PFSK-1 (cell line): ENCODE results near the gene UBE2L3.

ENCODE experiments used
- FOXP2 ChIP-seq: optimal IDR thresholded peaks from 2 replicates; pipeline ENCODE3; 2011; ENCODE audit warnings: borderline replicate concordance, control low read depth, inconsistent platforms; ENCODE audit not compliant: insufficient read depth; ENCODE audit errors: extremely low read length, extremely low read depth
- POLR2AphosphoS5 ChIP-seq: IDR thresholded peaks from 2 replicates; pipeline ENCODE4 v1.6.1; 2012; ENCODE audit warnings: low read depth, mild to moderate bottlenecking, control low read depth, low read length, moderate library complexity
- REST ChIP-seq, 2 experiments: IDR thresholded peaks; 2 replicates each; pipeline versions ENCODE4 v1.6.1 to v1.8.0; 2011 to 2012; ENCODE audit warnings: low read depth in 2 of 2, low read length in 2 of 2, control low read depth in 1 of 2, inconsistent platforms in 1 of 2, mild to moderate bottlenecking in 1 of 2, moderate library complexity in 1 of 2; ENCODE audit not compliant: insufficient read depth in 1 of 2
- SIN3A ChIP-seq: IDR thresholded peaks from 2 replicates; pipeline ENCODE4 v1.6.1; 2012; ENCODE audit warnings: mild to moderate bottlenecking, low read length, moderate library complexity, borderline replicate concordance; ENCODE audit not compliant: insufficient read depth
- TAF1 ChIP-seq: IDR thresholded peaks from 2 replicates; pipeline ENCODE4 v1.6.1; 2012; ENCODE audit warnings: low read length, control low read depth, borderline replicate concordance; ENCODE audit not compliant: insufficient read depth

Gene UBE2L3

GRCh38 chr22:21587803-21588611, 20.5 kb downstream of the UBE2L3 start:
- no peak for TF ChIP-seq TAF1
- TF ChIP-seq REST (IDR thresholded peaks at IDR 0.05; ENCODE audit: insufficient read depth in 1 of 2, low read depth in 2 of 2, low read length in 2 of 2) = no peak
- no peak for TF ChIP-seq SIN3A
- no peak for TF ChIP-seq POLR2AphosphoS5
- no peak for TF ChIP-seq FOXP2

- no peak for TF ChIP-seq FOXP2
- no peak for TF ChIP-seq SIN3A
- TF ChIP-seq POLR2AphosphoS5 = no peak
- TF ChIP-seq REST (IDR thresholded peaks at IDR 0.05; ENCODE audit: insufficient read depth in 1 of 2, low read depth in 2 of 2, low read length in 2 of 2) = no peak
- TF ChIP-seq TAF1 = no peak
These were observed 21.9 kb downstream of the UBE2L3 start for GRCh38 chr22:21589396-21589795.

GRCh38 chr22:21590809-21591641, 23.5 kb downstream of the UBE2L3 start:
- no peak for TF ChIP-seq SIN3A
- no peak for TF ChIP-seq POLR2AphosphoS5
- no peak for TF ChIP-seq TAF1
- no peak for TF ChIP-seq FOXP2
- no peak for TF ChIP-seq REST (IDR thresholded peaks at IDR 0.05; ENCODE audit: insufficient read depth in 1 of 2, low read depth in 2 of 2, low read length in 2 of 2)

GRCh38 chr22:21591695-21592094, 24.2 kb downstream of the UBE2L3 start:
- TF ChIP-seq TAF1 = no peak
- no peak for TF ChIP-seq SIN3A
- TF ChIP-seq FOXP2 = no peak
- TF ChIP-seq REST (IDR thresholded peaks at IDR 0.05; ENCODE audit: insufficient read depth in 1 of 2, low read depth in 2 of 2, low read length in 2 of 2) = no peak
- TF ChIP-seq POLR2AphosphoS5 = no peak

- TF ChIP-seq SIN3A = no peak
- TF ChIP-seq FOXP2 = no peak
- no peak for TF ChIP-seq REST (IDR thresholded peaks at IDR 0.05; ENCODE audit: insufficient read depth in 1 of 2, low read depth in 2 of 2, low read length in 2 of 2)
- no peak for TF ChIP-seq POLR2AphosphoS5
- no peak for TF ChIP-seq TAF1
These were observed 24.9 kb downstream of the UBE2L3 start for GRCh38 chr22:21592422-21592821.
